ENCODE data around the gene SRSF5. TPM values are rescaled to one million over a fixed set of nuclear protein-coding genes. Genes with fewer than 3 reads are reported as not detected.

The SRSF5 gene
- polyA plus RNA-seq, 2 donors, result 362 to 481 TPM

- no peaks in the 10 kb centered on the region for H3K4me1 ChIP-seq (ENCODE audit: control insufficient read depth in 2 of 2, insufficient read depth in 2 of 2, low read length in 1 of 2)
- no peak overlapping the region for H3K4me3 ChIP-seq (ENCODE audit: low read depth in 1 of 2, low read length in 2 of 2)
- H3K27ac ChIP-seq (ENCODE audit: low read depth in 2 of 2, low read length in 1 of 2), result no peak overlapping the region
- 71 to 75% methylated on average over 5 of the region's 5 CpGs for WGBS, 2 donors
- H3K27me3 ChIP-seq (ENCODE audit: control insufficient read depth in 1 of 2, insufficient read depth in 2 of 2, low read length in 2 of 2), result no peaks in the 10 kb centered on the region
- peaks cover 0 to 2% of the 10 kb centered on the region in 2 donors for H3K36me3 ChIP-seq (ENCODE audit: control insufficient read depth in 2 of 2, insufficient read depth in 2 of 2, low read length in 1 of 2)
- H3K9me3 ChIP-seq (ENCODE audit: control insufficient read depth in 2 of 2, insufficient read depth in 1 of 2, low read depth in 1 of 2, low read length in 1 of 2), result no peaks in the 10 kb centered on the region
Observed at GRCh38 chr14:69797573-69798338, 30.8 kb downstream of the SRSF5 start.

- Histone ChIP-seq H3K9me3 (ENCODE audit: control insufficient read depth in 2 of 2, insufficient read depth in 1 of 2, low read depth in 1 of 2, low read length in 1 of 2) (no peaks in the 10 kb centered on the region), H3K36me3 (ENCODE audit: control insufficient read depth in 2 of 2, insufficient read depth in 2 of 2, low read length in 1 of 2) (peaks cover 0 to 2% of the 10 kb centered on the region in 2 donors), H3K27me3 (ENCODE audit: control insufficient read depth in 1 of 2, insufficient read depth in 2 of 2, low read length in 2 of 2) (no peaks in the 10 kb centered on the region), H3K4me1 (ENCODE audit: control insufficient read depth in 2 of 2, insufficient read depth in 2 of 2, low read length in 1 of 2) (no peaks in the 10 kb centered on the region), H3K27ac (ENCODE audit: low read depth in 2 of 2, low read length in 1 of 2) (no peak overlapping the region), H3K4me3 (ENCODE audit: low read depth in 1 of 2, low read length in 2 of 2) (no peak overlapping the region)
- 94 to 97% methylated on average over 4 of the region's 4 CpGs for WGBS, 2 donors
Observed at GRCh38 chr14:69798339-69798735, 31.4 kb downstream of the SRSF5 start.

GRCh38 chr14:69803753-69804152 is 36.8 kb downstream of the SRSF5 start:
- no peak overlapping the region for H3K27ac ChIP-seq (ENCODE audit: low read depth in 2 of 2, low read length in 1 of 2)
- H3K36me3 ChIP-seq (ENCODE audit: control insufficient read depth in 2 of 2, insufficient read depth in 2 of 2, low read length in 1 of 2), result no peaks in the 10 kb centered on the region
- H3K4me1 ChIP-seq (ENCODE audit: control insufficient read depth in 2 of 2, insufficient read depth in 2 of 2, low read length in 1 of 2), result no peaks in the 10 kb centered on the region
- no peaks in the 10 kb centered on the region for H3K9me3 ChIP-seq (ENCODE audit: control insufficient read depth in 2 of 2, insufficient read depth in 1 of 2, low read depth in 1 of 2, low read length in 1 of 2)
- H3K27me3 ChIP-seq (ENCODE audit: control insufficient read depth in 1 of 2, insufficient read depth in 2 of 2, low read length in 2 of 2), result no peaks in the 10 kb centered on the region
- no peak overlapping the region for H3K4me3 ChIP-seq (ENCODE audit: low read depth in 1 of 2, low read length in 2 of 2)

- Histone ChIP-seq H3K9me3 (ENCODE audit: control insufficient read depth in 2 of 2, insufficient read depth in 1 of 2, low read depth in 1 of 2, low read length in 1 of 2) (no peaks in the 10 kb centered on the region), H3K27ac (ENCODE audit: low read depth in 2 of 2, low read length in 1 of 2) (no peak overlapping the region), H3K36me3 (ENCODE audit: control insufficient read depth in 2 of 2, insufficient read depth in 2 of 2, low read length in 1 of 2) (no peaks in the 10 kb centered on the region), H3K4me1 (ENCODE audit: control insufficient read depth in 2 of 2, insufficient read depth in 2 of 2, low read length in 1 of 2) (no peaks in the 10 kb centered on the region), H3K27me3 (ENCODE audit: control insufficient read depth in 1 of 2, insufficient read depth in 2 of 2, low read length in 2 of 2) (no peaks in the 10 kb centered on the region), H3K4me3 (ENCODE audit: low read depth in 1 of 2, low read length in 2 of 2) (no peak overlapping the region)
- 87% methylated on average over 2 of the region's 2 CpGs for WGBS, 2 donors
Observed at GRCh38 chr14:69804902-69805301, 38.0 kb downstream of the SRSF5 start.

GRCh38 chr14:69807192-69807591 is 40.2 kb downstream of the SRSF5 start:
- Histone ChIP-seq H3K27ac (ENCODE audit: low read depth in 2 of 2, low read length in 1 of 2) (no peak overlapping the region), H3K4me3 (ENCODE audit: low read depth in 1 of 2, low read length in 2 of 2) (no peak overlapping the region), H3K27me3 (ENCODE audit: control insufficient read depth in 1 of 2, insufficient read depth in 2 of 2, low read length in 2 of 2) (no peaks in the 10 kb centered on the region), H3K9me3 (ENCODE audit: control insufficient read depth in 2 of 2, insufficient read depth in 1 of 2, low read depth in 1 of 2, low read length in 1 of 2) (no peaks in the 10 kb centered on the region), H3K4me1 (ENCODE audit: control insufficient read depth in 2 of 2, insufficient read depth in 2 of 2, low read length in 1 of 2) (no peaks in the 10 kb centered on the region), H3K36me3 (ENCODE audit: control insufficient read depth in 2 of 2, insufficient read depth in 2 of 2, low read length in 1 of 2) (no peaks in the 10 kb centered on the region)
- 88 to 89% methylated on average over 1 of the region's 1 CpG for WGBS, 2 donors

- Histone ChIP-seq H3K9me3 (ENCODE audit: control insufficient read depth in 2 of 2, insufficient read depth in 1 of 2, low read depth in 1 of 2, low read length in 1 of 2) (no peaks in the 10 kb centered on the region), H3K4me3 (ENCODE audit: low read depth in 1 of 2, low read length in 2 of 2) (no peak overlapping the region), H3K27ac (ENCODE audit: low read depth in 2 of 2, low read length in 1 of 2) (no peak overlapping the region), H3K36me3 (ENCODE audit: control insufficient read depth in 2 of 2, insufficient read depth in 2 of 2, low read length in 1 of 2) (no peaks in the 10 kb centered on the region), H3K4me1 (ENCODE audit: control insufficient read depth in 2 of 2, insufficient read depth in 2 of 2, low read length in 1 of 2) (no peaks in the 10 kb centered on the region), H3K27me3 (ENCODE audit: control insufficient read depth in 1 of 2, insufficient read depth in 2 of 2, low read length in 2 of 2) (no peaks in the 10 kb centered on the region)
- 86 to 87% methylated on average over 12 of the region's 12 CpGs for WGBS, 2 donors
Observed at GRCh38 chr14:69808919-69809808, 42.2 kb downstream of the SRSF5 start.

- Histone ChIP-seq H3K27me3 (ENCODE audit: control insufficient read depth in 1 of 2, insufficient read depth in 2 of 2, low read length in 2 of 2) (no peaks in the 10 kb centered on the region), H3K9me3 (ENCODE audit: control insufficient read depth in 2 of 2, insufficient read depth in 1 of 2, low read depth in 1 of 2, low read length in 1 of 2) (no peaks in the 10 kb centered on the region), H3K27ac (ENCODE audit: low read depth in 2 of 2, low read length in 1 of 2) (no peak overlapping the region), H3K36me3 (ENCODE audit: control insufficient read depth in 2 of 2, insufficient read depth in 2 of 2, low read length in 1 of 2) (no peaks in the 10 kb centered on the region), H3K4me3 (ENCODE audit: low read depth in 1 of 2, low read length in 2 of 2) (no peak overlapping the region), H3K4me1 (ENCODE audit: control insufficient read depth in 2 of 2, insufficient read depth in 2 of 2, low read length in 1 of 2) (no peaks in the 10 kb centered on the region)
- WGBS, 2 donors, result 74% methylated on average over 13 of the region's 13 CpGs
Observed at GRCh38 chr14:69811227-69811867, 44.4 kb downstream of the SRSF5 start.

- Histone ChIP-seq H3K4me1 (ENCODE audit: control insufficient read depth in 2 of 2, insufficient read depth in 2 of 2, low read length in 1 of 2) (no peaks in the 10 kb centered on the region), H3K27ac (ENCODE audit: low read depth in 2 of 2, low read length in 1 of 2) (no peak overlapping the region), H3K27me3 (ENCODE audit: control insufficient read depth in 1 of 2, insufficient read depth in 2 of 2, low read length in 2 of 2) (no peaks in the 10 kb centered on the region), H3K4me3 (ENCODE audit: low read depth in 1 of 2, low read length in 2 of 2) (no peak overlapping the region), H3K36me3 (ENCODE audit: control insufficient read depth in 2 of 2, insufficient read depth in 2 of 2, low read length in 1 of 2) (no peaks in the 10 kb centered on the region), H3K9me3 (ENCODE audit: control insufficient read depth in 2 of 2, insufficient read depth in 1 of 2, low read depth in 1 of 2, low read length in 1 of 2) (no peaks in the 10 kb centered on the region)
- 92% methylated on average over 10 of the region's 10 CpGs for WGBS, 2 donors
Observed at GRCh38 chr14:69811868-69812252, 44.9 kb downstream of the SRSF5 start.

GRCh38 chr14:69812711-69813110 is 45.8 kb downstream of the SRSF5 start:
- Histone ChIP-seq H3K4me1 (ENCODE audit: control insufficient read depth in 2 of 2, insufficient read depth in 2 of 2, low read length in 1 of 2) (no peaks in the 10 kb centered on the region), H3K27ac (ENCODE audit: low read depth in 2 of 2, low read length in 1 of 2) (no peak overlapping the region), H3K9me3 (ENCODE audit: control insufficient read depth in 2 of 2, insufficient read depth in 1 of 2, low read depth in 1 of 2, low read length in 1 of 2) (no peaks in the 10 kb centered on the region), H3K36me3 (ENCODE audit: control insufficient read depth in 2 of 2, insufficient read depth in 2 of 2, low read length in 1 of 2) (no peaks in the 10 kb centered on the region), H3K27me3 (ENCODE audit: control insufficient read depth in 1 of 2, insufficient read depth in 2 of 2, low read length in 2 of 2) (no peaks in the 10 kb centered on the region), H3K4me3 (ENCODE audit: low read depth in 1 of 2, low read length in 2 of 2) (no peak overlapping the region)
- WGBS, 2 donors, result 58 to 65% methylated on average over 9 of the region's 9 CpGs

Data from esophagus (tissue), 2 donors.